ENCODE results near the gene NDUFA7.
"Not testable (repeated sequence)": the region's sequence is repeated elsewhere in the genome, so short reads cannot be mapped to it uniquely, and the experiment has no call there.

The NDUFA7 gene

GRCh38 chr19:8318835-8319234 is 2.3 kb downstream of the NDUFA7 start:
- not testable (repeated sequence) for DNase-seq

GRCh38 chr19:8316351-8317125 is 4.6 kb downstream of the NDUFA7 start:
- DNase-seq = no peak

DNA sequence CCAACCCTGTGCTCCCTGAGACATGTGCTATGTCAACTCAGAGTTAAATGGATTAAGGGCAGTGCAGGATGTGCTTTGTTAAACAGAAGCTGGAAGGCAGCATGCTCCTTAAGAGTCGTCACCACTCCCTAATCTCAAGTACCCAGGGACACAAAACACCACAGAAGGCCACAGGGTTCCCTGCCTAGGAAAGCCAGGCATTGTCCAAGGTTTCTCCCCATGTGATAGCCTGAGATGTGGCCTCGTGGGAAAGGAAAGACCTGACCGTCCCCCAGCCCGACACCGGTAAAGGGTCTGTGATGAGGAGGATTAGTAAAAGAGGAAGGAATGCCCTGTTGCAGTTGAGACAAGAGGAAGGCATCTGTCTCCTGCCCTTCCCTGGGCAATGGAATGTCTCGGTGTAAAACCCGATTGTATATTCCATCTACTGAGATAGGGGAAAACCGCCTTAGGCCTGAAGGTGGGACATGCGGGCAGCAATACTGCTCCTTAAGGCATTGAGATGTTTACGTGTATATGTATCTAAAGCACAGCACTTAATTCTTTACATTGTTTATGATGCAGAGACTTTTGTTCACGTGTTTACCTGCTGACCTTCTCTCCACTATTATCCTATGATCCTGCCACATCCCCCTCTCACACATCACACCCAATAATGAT is 6.1 kb downstream of the NDUFA7 start:
- DNase-seq = not testable (repeated sequence)

- no peak for DNase-seq
Observed at GRCh38 chr19:8311461-8312260, 9.5 kb downstream of the NDUFA7 start.

- DNase-seq = no peak
Observed at GRCh38 chr19:8310342-8311055, 10.7 kb downstream of the NDUFA7 start.

DNA sequence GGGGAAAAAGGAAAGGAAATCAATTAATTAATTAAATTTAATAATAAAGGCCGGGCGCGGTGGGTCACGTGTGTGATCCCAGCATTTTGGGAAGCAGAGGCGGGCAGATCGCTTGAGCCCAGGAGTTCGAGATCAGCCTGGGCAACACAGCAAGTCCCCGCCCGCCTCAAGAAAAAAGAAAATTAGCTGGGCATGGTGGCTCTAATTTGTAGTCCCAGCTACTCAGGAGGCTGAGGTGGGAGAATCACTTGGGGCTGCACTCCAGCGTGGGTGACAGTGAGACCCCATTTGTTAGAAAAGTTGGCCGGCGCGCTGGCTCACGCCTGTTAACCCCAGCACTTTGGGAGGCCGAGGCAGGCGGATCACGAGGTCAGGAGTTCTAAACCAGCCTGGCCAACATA is 12.3 kb downstream of the NDUFA7 start:
- no peak for DNase-seq

GRCh38 chr19:8307965-8308866 is 13.0 kb downstream of the NDUFA7 start, which contains the start of gene CD320:
Gene CD320 (minus strand): TSS chr19:8308358. CDS start chr19:8308290, 68 bp downstream.
- DNase-seq = peak; percentile 79

- no peak for DNase-seq
Observed at GRCh38 chr19:8307400-8307964, 13.7 kb downstream of the NDUFA7 start.

- no peak for DNase-seq
Observed at GRCh38 chr19:8306235-8307054, 14.7 kb downstream of the NDUFA7 start.

GRCh38 chr19:8305798-8306197 is 15.4 kb downstream of the NDUFA7 start:
- DNase-seq = no peak

DNA sequence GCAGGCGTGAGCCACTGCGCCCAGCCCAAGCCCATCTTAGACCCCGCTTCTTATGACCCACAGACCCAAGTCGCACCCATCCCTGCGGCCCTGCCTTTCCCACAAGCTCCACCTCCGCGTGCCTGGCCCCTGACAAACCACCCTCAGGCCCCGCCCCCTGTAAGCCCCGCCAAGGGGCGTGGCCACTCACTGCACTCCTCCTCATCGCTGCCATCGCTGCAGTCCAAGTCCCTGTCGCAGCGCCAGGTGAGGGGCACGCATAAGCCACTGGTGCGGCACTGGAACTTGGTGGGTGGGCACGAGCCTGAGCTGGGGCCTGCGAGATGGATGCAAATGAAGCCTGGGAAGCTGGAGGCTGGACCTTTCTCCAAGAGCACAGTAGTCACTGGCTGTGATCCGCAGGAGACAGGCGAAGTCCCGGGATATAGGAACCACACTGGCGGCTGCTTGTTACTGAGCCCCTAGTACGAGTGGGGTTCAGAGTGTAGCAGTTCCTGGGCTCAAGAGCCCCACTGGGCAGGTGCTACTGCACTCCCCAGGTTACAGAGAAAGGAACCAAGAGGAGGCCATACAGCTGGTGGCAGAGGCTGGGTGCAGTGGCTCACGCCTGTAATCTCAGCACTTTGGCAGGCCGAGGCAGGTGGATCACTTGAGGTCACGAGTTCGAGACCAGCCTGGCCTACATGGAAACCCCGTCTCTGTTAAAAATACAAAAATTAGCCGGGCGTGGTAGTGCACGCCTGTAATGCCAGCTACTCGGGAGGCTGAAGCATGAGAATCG is 16.1 kb downstream of the NDUFA7 start:
- no peak for DNase-seq

GRCh38 chr19:8302734-8303133 is 18.4 kb downstream of the NDUFA7 start:
- DNase-seq = no peak

DNA sequence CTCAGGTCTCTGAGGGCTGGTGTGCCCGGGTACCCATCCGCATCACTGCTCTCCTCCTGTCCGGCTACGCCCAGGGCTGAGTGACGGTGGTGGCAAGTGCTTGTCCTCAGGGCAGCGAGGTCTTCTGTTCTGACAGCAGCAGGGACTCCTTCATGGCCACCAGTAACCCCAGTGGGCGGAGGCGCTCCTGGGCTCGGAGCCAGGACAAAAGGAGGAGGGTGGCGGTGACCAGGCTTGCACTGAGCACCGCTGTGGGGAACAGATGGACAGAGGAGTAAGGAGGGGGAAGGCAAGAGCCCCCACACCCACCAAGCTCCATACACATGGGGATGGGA is 18.9 kb downstream of the NDUFA7 start:
- no peak for DNase-seq

DNA sequence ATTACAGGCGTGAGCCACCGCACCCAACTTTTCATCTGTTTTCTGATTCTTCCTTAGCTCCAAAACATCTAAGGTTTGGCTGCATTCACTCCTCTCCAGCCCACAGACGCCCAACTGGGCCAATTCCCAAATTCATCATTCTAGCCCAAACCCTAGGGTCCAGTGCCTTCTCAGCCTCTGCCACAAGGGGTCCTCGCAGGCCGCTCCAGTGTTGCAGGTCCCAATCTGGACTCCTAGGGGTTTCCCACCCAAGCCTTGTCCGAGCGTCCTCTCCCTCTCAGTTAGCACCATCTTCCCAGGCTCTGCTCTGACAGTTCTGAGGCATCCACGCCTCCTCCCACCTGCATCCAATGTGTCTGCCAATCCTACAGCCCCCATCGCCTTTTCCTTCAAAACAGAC is 29.8 kb downstream of the NDUFA7 start:
- not testable (repeated sequence) for DNase-seq

GRCh38 chr19:8276508-8276907 is 44.7 kb downstream of the NDUFA7 start:
- DNase-seq = not testable (repeated sequence)

DNA sequence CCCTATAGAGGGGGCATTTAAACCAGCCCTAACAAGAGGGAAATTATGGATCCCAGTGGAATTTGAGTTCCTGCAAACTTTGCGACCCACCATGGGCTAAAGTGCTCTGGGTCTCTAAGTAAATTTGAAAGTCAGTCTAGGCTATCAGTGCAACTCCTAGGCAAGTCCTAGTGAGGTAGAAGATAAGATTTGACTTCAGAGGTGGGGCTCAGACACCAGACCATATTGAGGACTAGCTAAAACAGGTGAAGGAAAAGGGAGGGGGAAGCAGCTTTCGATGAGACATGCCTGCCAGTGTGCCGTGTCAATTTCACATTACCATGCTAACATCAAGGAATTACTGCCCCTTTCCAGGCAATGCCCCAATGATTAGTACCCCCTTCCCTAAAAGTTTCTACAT is 51.5 kb downstream of the NDUFA7 start:
- DNase-seq = no peak

- no peak for DNase-seq
Observed at GRCh38 chr19:8265872-8266271, 55.3 kb downstream of the NDUFA7 start.

GRCh38 chr19:8264248-8264647 is 56.9 kb downstream of the NDUFA7 start:
- not testable (repeated sequence) for DNase-seq

DNA sequence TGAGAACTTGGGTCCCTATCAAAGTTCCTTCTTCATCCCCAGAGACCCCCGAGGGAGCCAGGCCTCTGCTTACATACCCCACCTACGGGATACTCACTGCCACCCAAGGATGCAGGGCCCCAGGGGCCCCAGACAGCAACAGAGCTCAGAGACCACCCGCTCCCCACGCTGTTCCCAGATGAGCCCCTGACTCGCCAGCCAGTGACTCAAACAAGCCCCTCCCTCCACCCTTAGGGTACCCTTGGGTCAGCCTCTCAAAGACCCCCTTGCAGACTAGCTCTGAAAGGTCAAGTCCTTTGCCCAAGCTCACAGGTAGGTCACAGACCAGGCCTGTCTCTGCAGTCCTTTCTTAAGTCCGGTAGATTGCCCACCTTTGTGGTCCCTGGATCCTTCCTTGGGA is 58.7 kb downstream of the NDUFA7 start:
- DNase-seq = no peak

DNA sequence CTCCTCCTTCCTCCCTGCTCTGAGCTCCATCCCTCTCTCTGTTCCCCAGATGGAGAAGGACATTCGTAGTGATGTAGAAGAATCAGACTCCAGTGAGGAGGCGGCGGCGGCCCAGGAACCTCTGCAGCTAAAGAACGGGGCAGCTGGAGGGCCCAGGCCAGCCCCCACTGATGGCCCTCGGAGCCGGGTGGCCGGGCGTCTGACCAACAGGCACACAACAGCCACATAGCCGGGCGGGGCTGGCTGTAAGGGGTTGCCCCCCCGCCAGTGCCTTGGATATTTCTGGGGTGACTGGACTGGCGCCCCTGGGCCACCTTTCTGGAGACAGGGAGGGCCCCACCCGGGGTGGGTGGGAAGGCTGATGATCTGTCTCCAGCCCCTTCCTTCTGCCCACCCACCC is 59.3 kb downstream of the NDUFA7 start:
- no peak for DNase-seq

Measured in CD4-positive, alpha-beta T cell treated with Interferon gamma for 1 hour (primary cell).